ENCODE data around the gene ITGA6.

GRCh38 chr2:172440795-172441194 lies 13.4 kb downstream of the ITGA6 start:
- TF ChIP-seq CTCF (IDR thresholded peaks at IDR 0.05 in 4 of 5, conservative IDR thresholded peaks at IDR 0.05 in 1 of 5) (no peak), POLR2A (IDR thresholded peaks at IDR 0.05) (no peak)

Measured in gastrocnemius medialis (tissue), 4 donors.